Activated T-cell treated with anti-CD3 and anti-CD28 coated beads for 1 hour (primary cell): ENCODE measurements around the gene RHOA.
"Not testable (repeated sequence)": the region's sequence is repeated elsewhere in the genome, so short reads cannot be mapped to it uniquely, and the experiment has no call there.

Experiments used
- DNase-seq: peaks from one replicate; pipeline ENCODE4 v3.0.0-alpha.2; 2020; ENCODE audit warnings: low read depth

RHOA gene

DNA sequence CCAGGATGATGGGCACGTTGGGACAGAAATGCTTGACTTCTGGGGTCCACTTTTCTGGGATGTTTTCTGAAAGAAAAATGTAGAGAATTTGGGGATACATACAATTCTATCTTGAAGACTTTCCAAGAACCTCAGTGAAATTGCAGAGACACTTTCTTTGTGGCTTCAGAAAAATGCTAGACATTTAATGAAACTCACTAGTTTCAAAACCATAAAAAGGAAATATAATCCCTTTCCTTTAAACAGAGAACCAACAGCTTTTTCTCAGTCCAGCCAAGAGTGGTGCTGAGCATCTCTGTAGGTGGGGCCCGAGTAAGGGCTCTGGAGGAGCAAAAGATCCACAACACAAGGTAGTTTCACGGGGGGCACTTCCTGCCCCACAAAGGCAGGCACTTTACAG lies 49.2 kb downstream of the RHOA start:
- DNase-seq = no peak

DNA sequence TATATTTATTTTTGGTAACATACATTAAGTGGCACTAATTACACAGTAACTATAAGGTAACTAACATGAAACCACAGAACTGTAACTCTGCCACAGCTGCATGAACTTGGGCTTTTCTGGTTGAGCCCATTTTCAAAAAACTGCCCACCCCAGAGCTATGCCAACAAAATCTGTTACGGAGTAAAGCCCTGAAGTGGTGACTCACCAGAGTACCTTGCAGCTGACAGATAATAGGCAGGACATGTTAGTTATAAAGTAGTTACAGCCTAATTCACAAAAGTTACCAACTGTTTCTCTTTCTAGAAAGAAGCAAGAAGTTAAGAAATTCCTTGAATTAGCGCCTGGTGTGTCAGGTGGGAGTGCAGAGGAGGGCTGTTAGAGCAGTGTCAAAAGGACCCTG lies 52.2 kb downstream of the RHOA start:
- DNase-seq = no peak

DNA sequence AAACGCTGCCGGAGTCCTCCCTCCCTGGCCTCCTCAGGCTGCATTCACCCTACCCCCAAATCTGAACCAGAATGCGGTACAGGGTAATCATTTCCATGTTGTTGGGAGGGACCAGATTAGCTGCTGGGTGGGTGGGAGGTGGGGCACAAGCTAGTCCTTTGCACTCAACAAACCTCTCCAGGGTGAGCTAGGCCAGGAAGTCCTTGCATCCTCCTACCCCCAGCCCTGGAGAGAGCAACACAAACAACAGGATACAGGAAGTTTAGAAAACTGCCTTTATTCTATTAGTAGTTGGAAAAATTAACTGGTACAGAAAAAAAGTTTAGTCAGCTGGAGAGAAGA lies 52.9 kb downstream of the RHOA start:
- DNase-seq = no peak

DNA sequence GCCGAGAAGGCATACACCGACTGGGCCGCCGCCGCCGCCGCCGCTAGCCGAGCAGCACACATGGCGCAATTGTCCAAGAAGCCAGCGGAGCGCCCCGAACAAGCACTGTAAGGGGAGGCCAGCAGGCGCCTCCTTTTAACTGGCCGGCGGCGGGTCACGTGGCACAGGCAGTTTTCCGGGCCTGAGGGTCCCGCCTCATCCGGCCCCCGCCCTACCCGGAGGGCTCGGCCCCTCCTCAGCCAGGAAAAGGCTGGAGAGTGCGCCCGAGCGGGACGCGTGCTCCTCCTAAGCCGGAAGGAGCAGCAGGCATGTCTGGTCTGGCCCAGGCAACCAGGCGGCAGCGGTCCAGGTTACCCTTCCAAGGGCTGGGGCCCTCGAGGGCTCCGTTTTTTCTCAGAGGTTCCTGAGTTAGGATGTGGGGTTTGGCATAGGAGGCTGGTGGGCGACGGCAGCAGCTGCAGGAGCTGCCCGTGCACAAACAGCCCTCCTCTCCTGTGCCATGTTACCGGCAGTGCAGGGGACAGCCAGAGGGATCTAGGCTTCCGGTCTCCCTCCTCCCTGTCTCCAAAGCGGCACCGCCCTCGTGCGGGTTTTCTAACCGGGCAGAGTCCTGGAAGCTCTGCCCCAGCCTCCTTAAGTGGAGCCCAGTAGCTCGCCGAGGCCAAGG lies 53.4 kb downstream of the RHOA start, which contains the start of gene GPX1:
GPX1 (minus strand) TSS at position 137 of the 667 bp plus-strand sequence; CDS start at position 62, 75 bp downstream.
- peak; percentile 55 for DNase-seq

DNA sequence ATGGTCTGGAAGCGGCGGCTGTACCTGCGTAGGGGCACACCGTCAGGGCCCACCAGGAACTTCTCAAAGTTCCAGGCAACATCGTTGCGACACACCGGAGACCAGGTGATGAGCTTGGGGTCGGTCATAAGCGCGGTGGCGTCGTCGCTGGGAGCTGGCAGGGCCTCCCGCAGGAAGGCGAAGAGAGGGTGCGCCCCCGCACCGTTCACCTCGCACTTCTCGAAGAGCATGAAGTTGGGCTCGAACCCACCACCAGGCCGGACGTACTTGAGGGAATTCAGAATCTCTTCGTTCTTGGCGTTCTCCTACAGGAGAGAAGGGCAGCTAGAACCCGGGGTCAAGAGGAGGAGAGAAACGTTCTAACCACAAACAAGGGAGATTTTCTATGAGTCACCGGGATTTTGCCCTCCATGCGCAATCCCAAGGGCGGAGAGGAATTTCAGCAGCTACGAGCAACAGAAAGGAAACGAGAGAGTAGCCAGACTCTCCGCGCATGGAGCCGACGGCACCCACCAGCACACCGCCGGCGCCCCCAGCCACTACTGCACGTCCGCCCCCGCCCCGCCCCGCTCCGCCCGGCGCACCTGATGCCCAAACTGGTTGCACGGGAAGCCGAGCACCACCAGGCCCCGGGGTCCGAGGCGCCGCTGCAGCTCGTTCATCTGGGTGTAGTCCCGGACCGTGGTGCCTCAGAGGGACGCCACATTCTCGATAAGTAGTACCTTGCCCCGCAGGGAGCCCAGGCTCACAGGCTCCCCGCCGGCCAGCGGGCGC lies 54.1 kb downstream of the RHOA start:
- peak; percentile 30 for DNase-seq

DNA sequence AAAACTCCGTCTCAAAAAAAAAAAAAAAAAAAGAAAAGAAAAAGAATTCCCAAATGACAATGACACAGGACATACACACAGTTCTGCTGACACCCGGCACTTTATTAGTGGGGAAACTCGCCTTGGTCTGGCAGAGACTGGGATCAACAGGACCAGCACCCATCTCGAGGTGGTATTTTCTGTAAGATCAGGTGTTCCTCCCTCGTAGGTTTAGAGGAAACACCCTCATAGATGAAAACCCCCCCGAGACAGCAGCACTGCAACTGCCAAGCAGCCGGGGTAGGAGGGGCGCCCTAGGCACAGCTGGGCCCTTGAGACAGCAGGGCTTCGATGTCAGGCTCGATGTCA lies 54.7 kb downstream of the RHOA start:
- DNase-seq = not testable (repeated sequence)

DNA sequence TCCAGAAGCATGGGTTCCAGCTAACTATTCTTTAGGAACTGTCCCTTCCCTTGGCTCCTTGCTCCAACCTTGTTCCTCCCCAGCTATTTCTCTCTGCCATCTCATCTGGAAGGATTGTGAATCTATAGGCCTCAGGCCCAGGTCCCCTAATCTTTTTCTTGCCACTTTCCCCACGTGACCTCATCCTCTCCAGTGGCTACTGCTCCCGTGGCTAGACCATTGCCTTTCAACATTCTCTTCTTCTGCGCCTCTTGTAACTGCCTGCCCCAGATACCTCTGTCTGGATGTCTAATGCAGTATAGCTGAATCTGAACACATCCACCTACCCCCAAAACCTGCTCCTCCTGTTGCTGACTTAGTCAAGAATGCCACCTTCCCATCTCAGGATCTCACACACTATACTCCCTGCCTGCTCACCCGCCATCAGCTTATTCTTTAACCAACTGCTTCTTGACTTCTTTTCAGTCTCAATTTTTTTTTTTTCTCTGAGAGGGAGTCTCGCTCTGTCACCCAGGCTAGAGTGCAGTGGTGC lies 58.8 kb downstream of the RHOA start:
- no peak for DNase-seq

DNA sequence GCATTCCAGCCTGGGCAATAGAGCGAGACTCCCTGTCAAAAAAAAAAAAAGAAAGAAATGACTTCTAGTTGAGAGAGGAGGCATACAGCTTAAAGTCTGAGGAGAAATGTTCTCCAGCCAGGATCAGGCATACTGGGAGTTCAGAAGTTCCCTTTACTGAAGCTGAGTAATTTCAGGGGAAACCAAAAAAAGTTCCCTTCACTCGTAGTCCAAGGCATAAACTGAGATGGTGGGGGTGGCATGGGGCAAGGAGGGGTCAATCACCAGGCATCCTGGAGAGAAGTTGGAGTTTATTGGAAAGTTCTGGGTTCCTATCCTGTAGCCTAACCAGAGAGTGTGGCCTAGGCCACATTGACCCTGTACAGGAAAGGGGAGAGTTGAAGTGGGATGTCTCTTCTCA lies 59.5 kb downstream of the RHOA start:
- no peak for DNase-seq

DNA sequence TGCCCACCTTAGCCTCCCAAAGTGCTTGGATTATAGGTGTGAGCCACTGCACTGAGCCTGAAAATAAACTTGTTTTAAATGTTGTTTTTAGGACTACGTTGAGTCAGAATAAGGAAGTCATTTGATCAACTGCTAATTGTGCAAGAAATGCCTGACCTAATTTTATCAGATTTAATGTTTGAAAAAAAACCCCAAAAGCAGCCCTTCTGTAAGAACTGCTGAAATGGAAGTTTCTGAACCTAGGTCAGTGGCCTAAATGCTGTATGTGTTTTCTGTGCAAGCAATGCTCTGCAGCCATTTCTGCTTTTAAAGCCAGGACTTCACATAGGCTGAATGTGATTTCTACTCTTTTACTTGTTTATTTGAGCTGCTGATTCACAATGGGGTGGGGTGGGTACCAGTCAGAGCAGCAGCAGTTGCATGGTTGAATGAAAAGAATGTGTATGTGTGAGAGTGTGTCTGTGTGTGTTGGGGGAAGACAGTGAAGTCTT lies 60.2 kb downstream of the RHOA start:
- DNase-seq = no peak

DNA sequence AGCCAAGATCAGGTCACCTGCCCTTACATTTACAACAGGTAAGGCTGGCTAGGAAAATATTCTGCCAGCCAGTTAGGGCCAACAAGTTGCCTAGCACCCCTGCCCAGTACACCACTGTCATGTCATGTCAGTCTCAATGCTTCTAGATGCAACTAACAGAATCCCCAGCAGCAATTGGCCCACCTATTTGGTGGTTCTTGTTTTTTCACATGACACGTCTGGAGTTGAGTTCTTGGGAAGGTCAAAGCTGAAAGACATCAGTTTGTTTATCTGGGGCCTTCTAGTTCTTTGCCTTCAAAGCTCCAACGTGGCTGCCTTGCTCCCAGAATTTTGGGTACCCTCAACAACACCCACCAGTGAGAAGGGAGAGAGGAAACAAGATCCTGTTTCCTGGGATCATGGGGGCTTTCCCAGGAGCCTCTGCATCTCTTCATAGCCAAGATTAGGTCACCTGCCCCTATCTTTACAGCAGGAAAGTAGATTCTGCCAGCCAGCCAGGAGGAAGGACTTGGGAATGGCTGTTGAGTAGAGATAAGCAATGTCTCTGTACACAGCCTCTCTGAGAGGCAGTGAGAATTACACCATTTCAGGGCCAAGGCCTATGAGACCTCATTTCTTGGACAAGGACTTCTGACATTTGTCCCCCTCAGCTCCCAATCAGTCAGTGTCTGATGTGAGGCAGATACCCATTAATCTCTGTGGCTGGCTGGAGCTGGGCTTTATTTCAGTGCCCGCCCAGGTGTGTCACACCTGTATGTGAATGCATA lies 62.2 kb downstream of the RHOA start:
- no peak for DNase-seq

DNA sequence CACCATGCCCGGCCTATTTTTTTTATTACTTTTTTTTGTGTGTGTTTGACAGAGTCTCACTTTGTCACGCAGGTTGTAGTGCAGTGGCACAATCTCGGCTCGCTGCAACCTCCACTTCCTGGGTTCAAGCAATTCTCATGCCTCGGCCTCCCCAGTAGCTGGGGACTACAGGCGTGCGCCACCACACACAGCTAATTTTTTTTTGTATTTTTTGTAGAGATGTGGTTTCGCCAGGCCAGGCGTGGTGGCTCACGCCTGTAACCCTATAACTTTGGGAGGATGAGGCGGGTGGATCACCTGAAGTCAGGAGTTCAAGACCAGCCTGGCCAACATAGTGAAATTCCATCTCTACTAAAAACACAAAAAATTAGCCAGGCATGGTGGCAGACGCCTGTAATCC lies 63.4 kb downstream of the RHOA start:
- not testable (repeated sequence) for DNase-seq

DNA sequence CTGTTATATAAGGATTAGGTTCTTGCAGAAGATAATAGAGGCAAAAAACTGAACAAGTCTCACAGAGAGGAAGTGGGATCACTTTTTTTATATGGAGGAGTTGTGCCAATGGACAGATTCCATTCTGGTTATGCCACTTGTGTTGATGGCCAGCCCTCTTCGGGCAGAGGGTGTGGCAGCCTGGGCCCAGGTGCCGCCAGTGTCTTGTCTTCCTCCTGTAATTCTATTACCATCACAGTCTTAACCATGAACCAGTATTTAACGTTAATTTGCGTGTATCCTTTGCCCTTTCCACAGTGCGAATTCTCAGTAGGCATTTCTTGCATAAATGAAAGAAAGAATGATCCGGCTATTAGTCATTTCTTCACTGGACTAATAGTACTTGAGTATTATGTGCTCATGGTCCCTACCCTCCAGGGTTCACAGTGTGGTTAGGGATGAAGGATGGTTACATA lies 65.0 kb downstream of the RHOA start:
- DNase-seq = no peak

DNA sequence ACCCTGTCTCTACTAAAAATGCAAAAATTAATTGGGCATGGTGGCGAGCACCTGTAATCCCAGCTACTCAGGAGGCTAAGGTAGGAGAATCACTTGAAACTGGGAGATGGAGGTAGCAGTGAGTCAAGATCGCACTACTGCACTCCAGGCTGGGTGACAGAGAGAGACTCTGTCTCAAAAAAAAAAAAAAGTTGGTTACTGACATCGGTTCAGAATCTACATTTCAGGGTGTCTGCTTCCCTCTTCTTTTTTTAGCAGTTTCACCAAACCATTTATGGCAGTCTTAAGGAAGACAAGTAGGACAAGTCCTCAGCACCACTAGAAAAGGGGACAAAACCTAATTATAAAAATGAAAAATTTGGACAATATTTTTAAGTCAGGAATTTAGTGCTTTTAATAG lies 68.6 kb downstream of the RHOA start:
- no peak for DNase-seq

DNA sequence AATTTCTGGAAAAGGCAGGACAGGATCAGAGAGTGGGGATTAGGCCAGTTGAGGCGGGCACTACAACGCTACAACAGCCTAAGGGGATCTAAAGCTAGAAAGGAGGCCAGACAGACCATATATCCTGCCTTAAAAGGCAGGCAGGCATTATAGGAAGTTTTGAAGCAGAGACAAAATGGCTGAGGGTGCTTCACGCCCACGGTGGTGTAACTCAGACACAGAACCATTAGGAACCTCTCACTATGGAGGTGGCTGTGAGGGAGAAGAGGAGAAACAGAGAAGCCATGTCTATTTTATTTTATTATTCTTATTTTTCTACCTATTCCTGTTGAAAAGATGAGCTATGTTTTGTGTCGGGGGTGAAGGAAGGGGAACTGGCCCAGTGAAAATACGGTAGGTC lies 69.8 kb downstream of the RHOA start:
- no peak for DNase-seq

DNA sequence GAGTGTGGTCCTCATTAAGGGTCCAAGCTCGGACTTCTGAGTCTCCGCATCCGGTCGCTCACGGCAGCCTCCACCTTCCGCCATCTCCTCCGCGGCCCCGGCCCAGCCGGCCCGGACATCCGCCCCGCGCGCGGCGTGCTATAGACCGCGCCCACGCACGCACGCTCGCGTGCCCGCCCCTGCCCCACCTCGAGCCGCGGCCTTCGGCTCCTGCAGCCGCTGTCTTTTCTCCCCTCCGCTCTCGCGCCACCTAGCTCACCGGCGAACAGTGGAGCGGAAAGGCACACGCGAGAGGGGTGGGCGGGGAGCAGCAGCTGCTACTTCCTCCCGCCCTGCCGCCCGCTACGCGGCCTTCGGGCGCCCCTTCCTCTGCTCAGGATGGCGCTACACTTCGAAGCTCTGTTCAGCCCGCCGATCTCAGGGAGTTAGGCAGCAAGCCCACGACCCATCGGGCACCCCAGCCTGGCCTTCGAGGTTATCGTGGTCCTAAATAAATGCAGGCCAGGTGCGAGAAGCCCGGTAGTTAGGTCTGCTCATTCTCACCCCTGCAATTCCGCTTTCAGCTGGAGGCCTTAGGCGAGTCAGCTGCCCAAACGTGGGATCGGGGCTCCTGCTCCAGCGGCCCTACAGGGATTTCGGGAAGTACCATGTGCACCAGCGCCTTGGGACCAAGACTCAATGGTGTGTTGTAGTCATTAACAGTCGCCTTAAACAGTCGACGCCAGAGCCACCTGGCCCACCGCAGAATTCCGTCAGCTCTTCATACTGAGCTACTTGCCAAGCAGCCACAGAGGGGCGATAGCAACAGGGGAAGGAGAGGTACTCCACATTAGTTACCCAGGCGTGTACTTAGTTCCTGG lies 71.6 kb downstream of the RHOA start, which contains the start of gene USP4:
USP4 (minus strand) TSS at position 113 of the 860 bp plus-strand sequence; CDS start at position 84, 29 bp downstream.
- DNase-seq = peak; percentile 89

DNA sequence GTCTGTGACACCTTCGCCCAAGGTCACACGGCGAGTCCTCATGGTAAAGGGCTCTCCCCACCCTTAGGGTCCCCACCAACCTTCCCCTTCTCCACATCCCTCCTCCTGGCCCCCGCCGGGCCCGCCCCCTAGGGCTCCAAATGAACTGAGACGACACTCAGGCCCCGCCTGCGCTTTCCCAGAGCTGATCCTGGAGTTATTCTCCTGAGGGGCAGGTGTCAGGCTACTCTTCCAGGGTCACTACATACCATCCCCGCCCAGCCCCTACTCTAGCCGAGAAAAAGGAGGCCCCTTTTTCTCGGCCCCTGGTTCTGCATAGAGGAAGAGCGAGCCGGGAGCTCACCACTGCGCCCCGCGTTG lies 72.2 kb downstream of the RHOA start:
- DNase-seq = peak; percentile 3

DNA sequence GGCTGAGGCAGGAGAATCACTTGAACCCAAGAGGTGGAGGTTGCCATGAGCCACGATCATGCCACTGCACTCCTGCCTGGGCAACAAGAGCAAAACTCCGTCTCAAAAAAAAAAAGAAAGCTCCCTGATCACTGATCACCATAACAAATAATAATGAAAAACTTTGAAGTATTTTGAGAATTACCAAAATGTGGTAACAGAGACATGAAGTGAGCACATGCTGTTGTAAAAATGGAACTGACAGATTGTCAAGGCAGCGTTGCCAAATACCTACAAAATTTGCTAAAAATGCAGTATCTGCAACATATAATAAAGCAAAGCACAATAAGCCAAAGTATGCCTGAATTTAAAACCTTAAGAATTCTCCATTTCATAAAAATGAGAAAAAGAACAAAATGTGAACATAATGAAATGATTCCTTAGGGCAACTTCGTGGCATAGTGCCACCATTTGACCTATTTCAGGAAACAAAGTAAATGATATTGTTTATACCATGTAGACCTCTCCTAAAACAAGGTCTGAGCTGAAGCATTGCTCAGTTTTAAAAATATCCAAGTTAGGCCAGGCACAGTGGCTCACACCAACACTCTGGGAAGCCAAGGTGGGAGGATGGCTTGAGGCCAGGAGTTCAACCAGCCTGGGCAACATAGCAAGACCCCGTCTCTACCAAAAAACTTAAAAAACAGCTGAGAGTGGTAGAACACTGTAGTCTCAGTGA lies 77.7 kb downstream of the RHOA start:
- no peak for DNase-seq

DNA sequence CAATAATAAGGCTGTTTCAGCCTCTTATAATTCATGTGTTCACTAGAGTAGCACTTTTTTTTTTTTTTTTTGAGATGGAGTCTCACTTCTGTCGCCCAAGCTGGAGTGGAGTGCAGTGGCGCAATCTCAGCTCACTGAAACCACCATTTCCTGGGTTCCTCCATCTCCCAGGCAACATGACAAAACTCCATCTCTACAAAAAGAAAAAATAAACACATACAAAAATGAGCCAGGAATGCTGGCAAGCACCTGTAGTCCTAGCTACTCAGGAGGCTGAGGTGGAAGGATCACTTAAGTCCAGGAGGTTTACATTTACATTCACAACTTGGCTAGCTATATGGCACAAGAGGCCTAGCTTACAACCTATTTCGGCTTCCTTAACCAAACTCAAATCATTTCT lies 78.7 kb downstream of the RHOA start:
- no peak for DNase-seq

DNA sequence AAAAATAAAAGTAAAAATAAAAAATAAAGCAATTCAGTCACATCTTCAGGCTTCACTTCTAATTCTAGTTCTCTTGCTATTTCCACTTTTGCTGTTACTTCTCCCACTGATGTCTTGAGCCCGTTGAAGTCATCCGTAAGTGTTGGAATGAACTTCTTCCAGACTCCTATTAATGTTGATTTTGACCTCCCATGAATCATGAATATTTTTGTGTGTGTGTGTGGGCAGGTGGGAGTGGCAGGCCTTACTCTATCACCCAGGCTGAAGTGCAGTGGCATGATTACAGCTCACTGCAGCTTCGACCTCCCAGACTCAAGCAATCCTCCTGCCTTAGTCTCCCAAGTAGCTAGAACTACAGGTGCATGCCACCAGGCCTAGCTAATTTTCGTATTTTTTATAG lies 82.6 kb downstream of the RHOA start:
- DNase-seq = no peak

DNA sequence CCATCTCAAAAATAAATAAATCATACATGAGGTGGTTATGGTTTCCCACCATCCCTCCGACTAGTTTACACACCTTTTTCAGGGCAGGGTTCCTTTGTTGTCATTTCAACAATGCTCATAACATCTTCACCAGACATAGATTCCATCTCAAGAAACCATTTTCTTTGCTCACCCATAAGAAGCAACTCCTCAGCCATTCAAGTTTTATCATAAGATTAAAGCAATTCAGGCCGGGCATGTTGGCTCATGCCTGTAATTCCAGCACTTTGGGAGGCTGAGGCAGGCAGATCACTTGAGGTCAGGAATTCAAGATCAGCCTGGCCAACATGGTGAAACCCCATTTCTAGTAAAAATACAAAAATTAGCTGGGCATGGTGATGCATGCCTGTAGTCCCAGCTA lies 83.4 kb downstream of the RHOA start:
- DNase-seq = not testable (repeated sequence)

DNA sequence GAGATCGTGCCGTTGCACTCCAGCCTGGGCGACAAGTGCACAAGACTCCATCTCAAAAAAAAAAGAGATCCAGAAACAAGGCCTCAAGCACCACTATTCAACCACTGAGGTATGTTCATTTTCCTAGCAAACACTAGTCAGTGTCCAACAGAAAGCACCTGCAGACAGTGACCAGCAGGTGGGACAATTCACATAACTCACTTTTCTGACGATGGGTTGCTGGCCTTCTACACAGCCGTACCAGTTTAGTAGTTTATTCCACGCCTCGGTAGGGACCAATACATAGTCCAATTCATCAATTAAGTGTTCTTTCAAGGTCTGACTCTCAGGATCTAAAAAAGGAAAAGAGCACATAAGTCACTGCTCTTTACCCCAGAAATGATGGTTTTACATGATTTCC lies 84.3 kb downstream of the RHOA start:
- DNase-seq = no peak
